Measurements from ENCODE around the gene TECR. TPM values are rescaled to one million over a fixed set of nuclear protein-coding genes. Genes with fewer than 3 reads are reported as not detected.

Gene TECR
- total and polyA plus RNA-seq, 2 of the 13 experiments (the other 11 are each of a cell fraction or from before 2014, with no cell fraction given), result 54.9 to 121 TPM

GRCh38 chr19:14510311-14511228 is 18.8 kb upstream of the TECR start:
- Histone ChIP-seq H3K79me2 (ENCODE audit: insufficient read depth, low read length) (peaks cover 15% of the 10 kb centered on the region), H2AFZ (ENCODE audit: low read length) (no peak overlapping the region), H3K36me3 (replicated peaks in 1 of 2; ENCODE audit: control insufficient read depth in 1 of 2, insufficient read depth in 2 of 2, low read length in 2 of 2) (peaks cover 4 to 15% of the 10 kb centered on the region in 2 experiments; a peak in 4 of 5 replicates), H3K9me3 (ENCODE audit: low read length) (no peaks in the 10 kb centered on the region), H3K27me3 (ENCODE audit: control insufficient read depth in 1 of 2, insufficient read depth in 2 of 2, low read length in 2 of 2) (no peaks in the 10 kb centered on the region), H3K9ac (ENCODE audit: insufficient read depth, low read depth, low read length) (no peak overlapping the region), H3K4me1 (ENCODE audit: insufficient read depth, low read length) (peaks cover 98% of the 10 kb centered on the region), H4K20me1 (ENCODE audit: insufficient read depth, low read length) (peaks cover 15% of the 10 kb centered on the region), H3K27ac (ENCODE audit: extremely low read length, insufficient read depth, low read length) (no peak overlapping the region), H3K4me2 (ENCODE audit: low read depth, low read length) (peak overlapping the region; percentile 73), H3K4me3 (replicated peaks in 1 of 3; ENCODE audit: insufficient read depth in 1 of 3, low read depth in 2 of 3, low read length in 3 of 3) (peak overlapping the region in 2 of 3 experiments; percentile 30 to 47; a peak in 4 of 6 replicates)
- intact Hi-C loops (cut with micrococcal nuclease; ENCODE audit: unreplicated experiment), result no loop called here
- FAIRE-seq, result no peak
- WGBS (ENCODE audit: low lambda C conversion rate), result 8% methylated on average over 22 of the region's 22 CpGs
- no peak for DNase-seq (ENCODE audit: low spot score)
- in situ Hi-C loops (cut with HindIII; ENCODE audit: extremely low pct_ligation_motif_present, low pct_unique_long_range_greater_than_20kb), result no loop called here
- ATAC-seq, result no peak
- BruUV-seq (replicated peaks), result no TSS peak
- ChIA-PET CTCF (ENCODE audit: low intra/inter-chr PET ratio, low total read pairs) (no interaction called here), POLR2A (interaction anchor here (0.6 to 5.7 kb wide), 4 partner anchors 8 to 15 kb away, joined by 3 to 38 read pairs (median 18); partner anchors contain the start of genes DNAJB1 and GIPC1)
- no peak for TF ChIP-seq RFX3 (CRISPR knock-in tag; IDR thresholded peaks at IDR 0.05)
- TF ChIP-seq ZSCAN25 (CRISPR knock-in tag; IDR thresholded peaks at IDR 0.05), result no peak
- TF ChIP-seq ZNF639 (CRISPR knock-in tag; conservative IDR thresholded peaks at IDR 0.05), result no peak
- no peak for TF ChIP-seq IRX3 (CRISPR knock-in tag; IDR thresholded peaks at IDR 0.05; ENCODE audit: borderline replicate concordance, low read depth)
- no peak for TF ChIP-seq MEIS2 (CRISPR knock-in tag; IDR thresholded peaks at IDR 0.05)
- no peak for TF ChIP-seq PAWR (CRISPR knock-in tag; IDR thresholded peaks at IDR 0.05; ENCODE audit: borderline replicate concordance)
- no peak for TF ChIP-seq ZNF503 (CRISPR knock-in tag; IDR thresholded peaks at IDR 0.05)
- TF ChIP-seq KAT8 (CRISPR knock-in tag; IDR thresholded peaks at IDR 0.05), result no peak
- TF ChIP-seq ZNF224 (CRISPR knock-in tag; IDR thresholded peaks at IDR 0.05), result no peak
- TF ChIP-seq MAX (IDR thresholded peaks at IDR 0.05), result no peak
- TF ChIP-seq CBFB (CRISPR knock-in tag; IDR thresholded peaks at IDR 0.05), result no peak
- TF ChIP-seq MXI1 (IDR thresholded peaks at IDR 0.05; ENCODE audit: borderline replicate concordance, low read depth, low read length), result no peak
- no peak for TF ChIP-seq CENPX (CRISPR knock-in tag; IDR thresholded peaks at IDR 0.05)
- no peak for TF ChIP-seq MAZ (IDR thresholded peaks at IDR 0.05; ENCODE audit: borderline replicate concordance, low read depth, low read length)
- no peak for TF ChIP-seq MAZ (CRISPR knock-in tag; IDR thresholded peaks at IDR 0.05; ENCODE audit: low read depth)
- no peak for TF ChIP-seq ZSCAN20 (CRISPR knock-in tag; IDR thresholded peaks at IDR 0.05; ENCODE audit: borderline replicate concordance)
- TF ChIP-seq ELF3 (CRISPR knock-in tag; IDR thresholded peaks at IDR 0.05), result peak; percentile 15; the same call in 1 of the 2 replicates
- TF ChIP-seq ZNF784 (CRISPR knock-in tag; IDR thresholded peaks at IDR 0.05; ENCODE audit: borderline replicate concordance), result no peak
- no peak for TF ChIP-seq ZNF777 (CRISPR knock-in tag; IDR thresholded peaks at IDR 0.05)
- TF ChIP-seq IRF1 (CRISPR knock-in tag; IDR thresholded peaks at IDR 0.05; ENCODE audit: low read depth), result no peak
